H1 (cell line): Measurements from ENCODE around the gene HTATSF1. TPM values are rescaled to one million over a fixed set of nuclear protein-coding genes. Genes with fewer than 3 reads are reported as not detected.

Source experiments
- CTCF ChIA-PET: fragments of 300-600 bp; sonication (Branson Sonifier 250); formaldehyde crosslinking; loops from one replicate; lab custom pipeline; 2021; ENCODE audit not compliant: partially characterized antibody; lab: Charles Lee
- POLR2A ChIA-PET: fragments of 300-600 bp; sonication (Branson Sonifier 250); formaldehyde crosslinking; loops from one replicate; lab custom pipeline; 2021; ENCODE audit warnings: inconsistent platforms; ENCODE audit not compliant: partially characterized antibody; lab: Charles Lee
- DNase-seq, 2 experiments: peaks; one replicate each; pipeline versions ENCODE4 v3.0.0 to v3.0.0-alpha.2; 2010 to 2022; ENCODE audit warnings: low spot score in 2 of 2, low read depth in 1 of 2, mixed read lengths in 1 of 2
- FAIRE-seq: peaks from 2 replicates; lab custom pipeline; 2011; peaks lifted over from hg19 to GRCh38; lab: Jason Lieb, UNC
- H2AFZ ChIP-seq: 2 replicates; pipeline ENCODE4 v1.8.1; 2012; ENCODE audit warnings: low read length, inconsistent platforms
- H2AK5ac ChIP-seq: 2 replicates; pipeline ENCODE4 v1.6.1; 2013; ENCODE audit warnings: low read depth, low read length
- H2BK120ac ChIP-seq: replicated peaks from 2 replicates; pipeline ENCODE3; 2013; ENCODE audit warnings: low read depth, low read length, inconsistent platforms
- H2BK12ac ChIP-seq: 2 replicates; pipeline ENCODE4 v1.6.1; 2013; ENCODE audit warnings: low read depth, low read length
- H2BK15ac ChIP-seq: 2 replicates; pipeline ENCODE4 v1.6.1; 2013; ENCODE audit warnings: low read length
- H2BK20ac ChIP-seq: 2 replicates; pipeline ENCODE4 v1.6.1; 2013; ENCODE audit warnings: low read length
- H2BK5ac ChIP-seq: 2 replicates; pipeline ENCODE4 v1.6.1; 2013; ENCODE audit warnings: low read depth, low read length
- H3K14ac ChIP-seq: 2 replicates; pipeline ENCODE4 v1.6.1; 2013; ENCODE audit warnings: inconsistent platforms; ENCODE audit not compliant: insufficient read length
- H3K18ac ChIP-seq: 2 replicates; pipeline ENCODE4 v1.6.1; 2013; ENCODE audit warnings: low read length; ENCODE audit errors: extremely low read depth
- H3K23ac ChIP-seq: 2 replicates; pipeline ENCODE4 v1.6.1; 2013; ENCODE audit warnings: inconsistent platforms; ENCODE audit not compliant: insufficient read length
- H3K23me2 ChIP-seq: 2 replicates; pipeline ENCODE4 v1.6.1; 2013; ENCODE audit warnings: low read depth, low read length
- H3K27ac ChIP-seq: 2 replicates; pipeline ENCODE4 v1.6.1; 2011; ENCODE audit warnings: low read depth, low read length, inconsistent platforms
- H3K27me3 ChIP-seq, 4 experiments: replicated peaks in 1 of 4; 1 replicate in 1 of 4; 2 replicates in 3 of 4; pipeline versions ENCODE4 v1.6.1 to v1.8.1; 2011 to 2013; ENCODE audit warnings: low read length in 3 of 4, mild to moderate bottlenecking in 3 of 4, inconsistent platforms in 2 of 4, mixed read lengths in 2 of 4, moderate library complexity in 1 of 4; ENCODE audit not compliant: control insufficient read depth in 3 of 4, insufficient read depth in 3 of 4; ENCODE audit errors: extremely low read depth in 1 of 4
- H3K36me3 ChIP-seq, 4 experiments: 2 replicates each; pipeline versions ENCODE4 v1.6.1 to v1.8.1; 2011 to 2013; ENCODE audit warnings: mild to moderate bottlenecking in 4 of 4, low read length in 3 of 4, moderate library complexity in 2 of 4, control low read depth in 1 of 4, inconsistent platforms in 1 of 4; ENCODE audit not compliant: insufficient read depth in 4 of 4, control insufficient read depth in 2 of 4
- H3K4ac ChIP-seq: replicated peaks from 2 replicates; pipeline ENCODE3; 2013; ENCODE audit warnings: low read length, low read depth, mixed read lengths, inconsistent platforms; ENCODE audit not compliant: insufficient read length
- H3K4me1 ChIP-seq, 4 experiments: replicated peaks in 1 of 4; 1 replicate in 1 of 4; 2 replicates in 3 of 4; pipeline versions ENCODE4 v1.6.1 to v1.8.1; 2011 to 2013; ENCODE audit warnings: low read length in 3 of 4, inconsistent platforms in 2 of 4, mixed read lengths in 1 of 4; ENCODE audit not compliant: insufficient read depth in 4 of 4, control insufficient read depth in 3 of 4
- H3K4me2 ChIP-seq, 2 experiments: 2 replicates each; pipeline versions ENCODE4 v1.6.1 to v1.8.1; 2011 to 2013; ENCODE audit warnings: low read depth in 2 of 2, low read length in 2 of 2, control low read depth in 1 of 2, inconsistent platforms in 1 of 2, mild to moderate bottlenecking in 1 of 2; ENCODE audit not compliant: insufficient read depth in 1 of 2
- H3K4me3 ChIP-seq, 4 experiments: fragments of 200-600, 300-600 bp in 1 of 4; sonication (generic), shearing (Covaris generic), sonication (Bioruptor Twin) in 1 of 4; 2 replicates each; pipeline versions ENCODE4 v1.5.1 to v1.8.1; 2011 to 2016; ENCODE audit warnings: low read length in 4 of 4, low read depth in 3 of 4, control low read depth in 2 of 4, inconsistent platforms in 2 of 4, mild to moderate bottlenecking in 2 of 4, mixed read lengths in 1 of 4, moderate library complexity in 1 of 4; ENCODE audit not compliant: insufficient read depth in 2 of 4; ENCODE audit errors: extremely low read depth in 1 of 4
- H3K56ac ChIP-seq: replicated peaks from 2 replicates; pipeline ENCODE3; 2013; ENCODE audit warnings: low read depth, mild to moderate bottlenecking, mixed read lengths, low read length, inconsistent platforms; ENCODE audit not compliant: insufficient read length
- H3K79me1 ChIP-seq: 2 replicates; pipeline ENCODE4 v1.6.1; 2013; ENCODE audit warnings: low read depth, low read length, control low read depth
- H3K79me2 ChIP-seq, 2 experiments: 2 replicates each; pipeline versions ENCODE4 v1.6.1 to v1.8.1; 2012 to 2013; ENCODE audit warnings: low read length in 2 of 2, mild to moderate bottlenecking in 2 of 2, inconsistent platforms in 1 of 2; ENCODE audit not compliant: insufficient read depth in 2 of 2, control insufficient read depth in 1 of 2
- H3K9ac ChIP-seq, 4 experiments: replicated peaks in 1 of 4; 1 replicate in 1 of 4; 2 replicates in 3 of 4; pipeline versions ENCODE4 v1.6.1 to v1.8.1; 2011 to 2013; ENCODE audit warnings: low read depth in 3 of 4, low read length in 3 of 4, control low read depth in 2 of 4, mild to moderate bottlenecking in 2 of 4, moderate library complexity in 2 of 4, inconsistent platforms in 1 of 4; ENCODE audit errors: extremely low read depth in 1 of 4
- H3K9me3 ChIP-seq, 2 experiments: 2 replicates each; pipeline versions ENCODE4 v1.6.1 to v1.8.1; 2012 to 2013; ENCODE audit warnings: mild to moderate bottlenecking in 2 of 2, moderate library complexity in 2 of 2, control low read depth in 1 of 2, inconsistent platforms in 1 of 2, low read depth in 1 of 2, low read length in 1 of 2, mixed read lengths in 1 of 2; ENCODE audit not compliant: insufficient read depth in 2 of 2
- H4K20me1 ChIP-seq, 2 experiments: replicated peaks in 1 of 2; 2 replicates each; pipeline versions ENCODE3 to v1.8.1; 2011 to 2013; ENCODE audit warnings: inconsistent platforms in 2 of 2, low read length in 2 of 2, mild to moderate bottlenecking in 1 of 2; ENCODE audit not compliant: insufficient read depth in 2 of 2, control insufficient read depth in 1 of 2
- H4K5ac ChIP-seq: 2 replicates; pipeline ENCODE4 v1.6.1; 2013; ENCODE audit warnings: low read length, low read depth, mixed read lengths, inconsistent platforms; ENCODE audit not compliant: insufficient read length
- H4K8ac ChIP-seq: 2 replicates; pipeline ENCODE4 v1.8.0; 2013; ENCODE audit warnings: mild to moderate bottlenecking, moderate library complexity, low read length, inconsistent platforms; ENCODE audit not compliant: insufficient read depth; ENCODE audit errors: extremely low read depth
- H4K91ac ChIP-seq: replicated peaks from 2 replicates; pipeline ENCODE3; 2013; ENCODE audit warnings: low read length, mixed read lengths, inconsistent platforms; ENCODE audit not compliant: insufficient read length
- ASH2L ChIP-seq: fragments of 200-600, 300-600 bp; sonication (generic); IDR thresholded peaks from one replicate; pipeline ENCODE4 v1.7.1; 2017; ENCODE audit warnings: low read length
- CBX5 ChIP-seq: fragments of 300-800, 300-1000 bp; sonication (generic); IDR thresholded peaks from 2 replicates; pipeline ENCODE4 v1.7.1; 2016; ENCODE audit warnings: antibody characterized with exemption, low read length, low read depth
- CBX8 ChIP-seq: fragments of 300-800, 300-1000 bp; sonication (generic); IDR thresholded peaks from 2 replicates; pipeline ENCODE4 v1.7.1; 2016; ENCODE audit warnings: low read depth, low read length, borderline replicate concordance
- CREB1 ChIP-seq: IDR thresholded peaks from 2 replicates; pipeline ENCODE4 v1.6.1; 2012; ENCODE audit warnings: inconsistent platforms
- KDM1A ChIP-seq: fragments of 200-600, 300-600 bp; sonication (generic); IDR thresholded peaks from 2 replicates; pipeline ENCODE4 v1.7.1; 2016; ENCODE audit warnings: mild to moderate bottlenecking, low read length, borderline replicate concordance
- KDM4A ChIP-seq: IDR thresholded peaks from one replicate; pipeline ENCODE4 v1.7.1; 2012; ENCODE audit warnings: low read depth, mild to moderate bottlenecking, moderate library complexity, low read length, inconsistent platforms; ENCODE audit not compliant: severe bottlenecking
- SUZ12 ChIP-seq: fragments of 200-600 bp; sonication (generic); IDR thresholded peaks from 2 replicates; pipeline ENCODE4 v1.6.1; 2012; ENCODE audit warnings: mild to moderate bottlenecking, inconsistent platforms, low read length, moderate library complexity, mixed read lengths
- WGBS, 2 experiments: shearing (Covaris generic) in 1 of 2; methylation state at CpG; one replicate each; pipeline versions ENCODE4 v1.1.6 to v1.1.7; 2013 to 2015; ENCODE audit warnings: low lambda C conversion rate in 2 of 2, mixed read lengths in 2 of 2, inconsistent platforms in 1 of 2, low coverage in 1 of 2, missing lambda C conversion rate in 1 of 2; ENCODE audit not compliant: insufficient replicate concordance in 2 of 2, insufficient coverage in 1 of 2, insufficient read length in 1 of 2; ENCODE audit errors: extremely low coverage in 1 of 2, missing lambda C conversion rate in 1 of 2; 5-methylcytosine and 5-hydroxymethylcytosine counted together
- long read RNA-seq, 2 experiments: library from RNA in 1 of 2; library from capped mRNA in 1 of 2; stranded (forward); transcript quantifications; one replicate each; pipeline ENCODE4 v2.0.0, GENCODE V29; 2021; ENCODE audit warnings: inconsistent platforms in 1 of 2
- polyA minus RNA-seq, 3 experiments: library from RNA; depleted of rRNA, polyadenylated mRNA; stranded (reverse); fragments of >200 nt; gene quantifications; 1 replicate in 2 of 3; 2 replicates in 1 of 3; pipeline ENCODE4 v1.2.3, GENCODE V29; 2011
- polyA plus RNA-seq, 7 experiments: library from polyadenylated mRNA; depleted of rRNA in 3 of 7; stranded (reverse) in 5 of 7; unstranded in 2 of 7; fragments of >200 nt in 5 of 7; fragments of 200-250 nt in 2 of 7; gene quantifications; 1 replicate in 5 of 7; 2 replicates in 1 of 7; 4 replicates in 1 of 7; pipeline versions ENCODE4 v1.2.1 to v1.2.3, GENCODE V29; 2011 to 2013; ENCODE audit warnings: missing spikeins in 2 of 7, mixed read lengths in 2 of 7
- total RNA-seq: library from RNA; stranded (reverse); fragmentation: NEBNext Ultra II Directional; extraction: Animal tissue kit (Norgen Biotek cat#: 25700); gene quantifications from 2 replicates; pipeline ENCODE4 v1.2.1, GENCODE V29; 2021

Gene HTATSF1, protein sequence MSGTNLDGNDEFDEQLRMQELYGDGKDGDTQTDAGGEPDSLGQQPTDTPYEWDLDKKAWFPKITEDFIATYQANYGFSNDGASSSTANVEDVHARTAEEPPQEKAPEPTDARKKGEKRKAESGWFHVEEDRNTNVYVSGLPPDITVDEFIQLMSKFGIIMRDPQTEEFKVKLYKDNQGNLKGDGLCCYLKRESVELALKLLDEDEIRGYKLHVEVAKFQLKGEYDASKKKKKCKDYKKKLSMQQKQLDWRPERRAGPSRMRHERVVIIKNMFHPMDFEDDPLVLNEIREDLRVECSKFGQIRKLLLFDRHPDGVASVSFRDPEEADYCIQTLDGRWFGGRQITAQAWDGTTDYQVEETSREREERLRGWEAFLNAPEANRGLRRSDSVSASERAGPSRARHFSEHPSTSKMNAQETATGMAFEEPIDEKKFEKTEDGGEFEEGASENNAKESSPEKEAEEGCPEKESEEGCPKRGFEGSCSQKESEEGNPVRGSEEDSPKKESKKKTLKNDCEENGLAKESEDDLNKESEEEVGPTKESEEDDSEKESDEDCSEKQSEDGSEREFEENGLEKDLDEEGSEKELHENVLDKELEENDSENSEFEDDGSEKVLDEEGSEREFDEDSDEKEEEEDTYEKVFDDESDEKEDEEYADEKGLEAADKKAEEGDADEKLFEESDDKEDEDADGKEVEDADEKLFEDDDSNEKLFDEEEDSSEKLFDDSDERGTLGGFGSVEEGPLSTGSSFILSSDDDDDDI
- total RNA-seq (46.4 and 49.3 TPM in 2 replicates), polyA plus RNA-seq (2011; rRNA removed) (1.2 and 2.2 TPM in 2 replicates), polyA minus RNA-seq (2011; rRNA and poly(A)+ RNA removed) (0.51 and 0.69 TPM in 2 replicates)
- 3.1 TPM for polyA plus RNA-seq (2011; cell fraction: cytosol; rRNA removed)
- polyA plus RNA-seq (2011; cell fraction: nucleus; rRNA removed) = 1.6 TPM
- polyA plus RNA-seq (2012, experiment 1 of 2) = 48.8 to 78.5 TPM (median 52.0 TPM) in 4 replicates
- polyA plus RNA-seq (2012, experiment 2 of 2) = 4.8 TPM
- 35.0 TPM for polyA plus RNA-seq (2013, experiment 1 of 2)
- 36.3 TPM for polyA plus RNA-seq (2013, experiment 2 of 2)
- 2.6 TPM for polyA minus RNA-seq (2011; cell fraction: cytosol; rRNA and poly(A)+ RNA removed)
- 4.2 TPM for polyA minus RNA-seq (2011; cell fraction: nucleus; rRNA and poly(A)+ RNA removed)
- long read RNA-seq, experiment 1, partial matches to known transcripts = 0 of 31 reads
- long read RNA-seq, experiment 1, other reads (novel, unspliced or antisense) = 31 of 31 reads
- long read RNA-seq, experiment 2, transcript HTATSF1-201 (9 exons, 2,775 nt) = major isoform, 23 of 38 reads
- long read RNA-seq, experiment 2, partial matches to known transcripts = 12 of 38 reads
- long read RNA-seq, experiment 2, other reads (novel, unspliced or antisense) = 3 of 38 reads

DNA sequence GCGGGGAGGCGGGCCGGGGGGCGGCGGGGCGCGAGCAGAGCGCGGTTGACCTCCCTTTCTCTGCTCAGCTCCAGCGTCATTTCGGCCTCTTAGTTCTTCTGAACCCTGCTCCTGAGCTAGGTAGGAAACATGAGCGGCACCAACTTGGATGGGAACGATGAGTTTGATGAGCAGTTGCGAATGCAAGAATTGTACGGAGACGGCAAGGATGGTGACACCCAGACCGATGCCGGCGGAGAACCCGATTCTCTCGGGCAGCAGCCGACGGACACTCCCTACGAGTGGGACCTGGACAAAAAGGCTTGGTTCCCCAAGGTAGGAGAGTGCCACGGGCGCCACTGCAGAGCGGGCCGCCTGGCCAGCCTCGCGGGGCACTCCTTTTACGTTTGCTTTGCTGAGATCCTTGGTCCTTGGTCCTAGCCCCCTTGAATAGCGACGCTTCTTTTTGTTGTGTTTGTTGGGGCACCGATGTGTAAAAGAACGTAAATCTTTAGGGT, at the start of gene HTATSF1:
HTATSF1 (plus strand) TSS at position 37 of the 497 bp plus-strand sequence; CDS start at position 130, 93 bp downstream.
- Histone ChIP-seq H4K5ac (peak within 1 kb of the TSS; percentile 60), H3K14ac (no peak within 1 kb of the TSS), H4K8ac (peak within 1 kb of the TSS; percentile 97; the same call in 1 of the 2 replicates), H3K36me3 (peaks cover 4 to 27% (median 7%) of the 10 kb centered on the region in 4 experiments; a peak in 7 of 8 replicates), H3K9me3 (no peaks in the 10 kb centered on the region), H3K4me2 (peak within 1 kb of the TSS; percentile 71 to 75), H2BK5ac (no peak within 1 kb of the TSS), H3K79me1 (no peaks in the 10 kb centered on the region), H3K18ac (peak within 1 kb of the TSS; percentile 38), H3K27me3 (no peaks in the 10 kb centered on the region), H2BK120ac (no peak within 1 kb of the TSS), H2AK5ac (no peak within 1 kb of the TSS), H3K23me2 (no peaks in the 10 kb centered on the region), H4K20me1 (peaks cover 0 to 2% of the 10 kb centered on the region in 2 experiments), H3K27ac (peak within 1 kb of the TSS; percentile 83), H3K9ac (peak within 1 kb of the TSS; percentile 70 to 89 (median 84)), H2BK20ac (no peak within 1 kb of the TSS), H2BK12ac (peak within 1 kb of the TSS; percentile 7; the same call in 1 of the 2 replicates), H3K23ac (no peak within 1 kb of the TSS), H3K4me3 (peak within 1 kb of the TSS; percentile 74 to 93 (median 81)), H4K91ac (no peak within 1 kb of the TSS), H2BK15ac (no peak within 1 kb of the TSS), H3K4me1 (no peaks in the 10 kb centered on the region), H3K4ac (peak within 1 kb of the TSS; percentile 57), H3K79me2 (peaks cover 0 to 19% of the 10 kb centered on the region in 2 experiments; a peak in 3 of 4 replicates), H2AFZ (peak within 1 kb of the TSS; percentile 90; the same call in 1 of the 2 replicates), H3K56ac (no peak within 1 kb of the TSS)
- FAIRE-seq (peak; percentile 13), DNase-seq (peak in 1 of 2 experiments; percentile 48)
- ChIA-PET POLR2A (interaction anchor here (0.6 to 1.4 kb wide), 5 partner anchors 9 to 554 kb away, joined by 3 to 5 read pairs (median 3); no protein-coding TSS in a partner anchor), CTCF (no interaction called here)
- 3% methylated on average over 19 of the region's 35 CpGs; no CpG with 5 or more reads in 1 of the 2 experiments for WGBS, 2 experiments
- TF ChIP-seq KDM4A = peak; percentile 21
- TF ChIP-seq CREB1 = no peak
- peak; percentile 61 for TF ChIP-seq ASH2L
- no peak for TF ChIP-seq SUZ12
- TF ChIP-seq CBX8 = no peak
- no peak for TF ChIP-seq KDM1A
- no peak for TF ChIP-seq CBX5
